Measurements from ENCODE around the gene PARP15. TPM values are rescaled to one million over a fixed set of nuclear protein-coding genes. Genes with fewer than 3 reads are reported as not detected.
A peak's percentile ranks its signal among the peaks of the same experiment; 100 is the strongest.
"Not testable (repeated sequence)": the region's sequence is repeated elsewhere in the genome, so short reads cannot be mapped to it uniquely, and the experiment has no call there.

Gene PARP15
- polyA plus RNA-seq, 1 donor (not counting 4 experiments of a cell fraction or from before 2014, with no cell fraction given), result 0.25 TPM

DNA sequence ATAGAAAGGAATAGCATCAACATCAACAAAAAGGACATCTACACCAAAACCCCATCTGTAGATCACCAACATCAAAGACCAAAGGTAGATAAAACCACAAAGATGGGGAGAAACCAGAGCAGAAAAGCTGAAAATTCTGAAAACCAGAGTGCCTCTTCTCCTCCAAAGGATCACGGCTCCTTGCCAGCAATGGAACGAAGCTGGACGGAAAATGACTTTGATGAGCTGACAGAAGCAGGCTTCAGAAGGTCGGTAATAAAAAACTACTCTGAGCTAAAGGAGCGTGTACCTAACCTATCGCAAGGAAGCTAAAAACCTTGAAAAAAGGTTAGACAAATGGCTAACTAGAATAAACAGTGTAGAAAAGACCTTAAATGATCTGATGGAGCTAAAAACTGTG lies 74.5 kb downstream of the PARP15 start:
- H2AFZ ChIP-seq (ENCODE audit: control insufficient read depth, low read length); H3K9me1 ChIP-seq (ENCODE audit: control insufficient read depth, extremely low read depth, insufficient read depth, low read length); FAIRE-seq; H3K27ac ChIP-seq (ENCODE audit: control insufficient read depth, insufficient read depth, low read length); H3K27me3 ChIP-seq (ENCODE audit: control insufficient read depth, extremely low read depth, insufficient read depth, low read length); H4K20me1 ChIP-seq (ENCODE audit: control insufficient read depth, extremely low read depth, insufficient read depth, low read length); H3K36me3 ChIP-seq (ENCODE audit: control insufficient read depth in 2 of 2, extremely low read depth in 1 of 2, insufficient read depth in 2 of 2, low read length in 2 of 2); H3K4me1 ChIP-seq (ENCODE audit: control insufficient read depth, extremely low read depth, insufficient read depth, low read length); H3K4me2 ChIP-seq (ENCODE audit: control insufficient read depth, extremely low read depth, insufficient read depth, low read depth, low read length); H3K4me3 ChIP-seq (ENCODE audit: control insufficient read depth in 2 of 3, extremely low read depth in 1 of 3, insufficient read depth in 2 of 3, low read depth in 1 of 3, low read length in 3 of 3); dilution Hi-C loops (cut with MboI; ENCODE audit: extremely low pct_ligation_motif_present, low sequenced_read_pairs); H3K79me2 ChIP-seq (ENCODE audit: control insufficient read depth, insufficient read depth, low read length); H3K9me3 ChIP-seq (ENCODE audit: control insufficient read depth, low read depth, low read length); H3K9ac ChIP-seq (ENCODE audit: control insufficient read depth, extremely low read depth, insufficient read depth, low read length); DNase-seq (ENCODE audit: low read depth, low spot score): not testable (repeated sequence)

DNA sequence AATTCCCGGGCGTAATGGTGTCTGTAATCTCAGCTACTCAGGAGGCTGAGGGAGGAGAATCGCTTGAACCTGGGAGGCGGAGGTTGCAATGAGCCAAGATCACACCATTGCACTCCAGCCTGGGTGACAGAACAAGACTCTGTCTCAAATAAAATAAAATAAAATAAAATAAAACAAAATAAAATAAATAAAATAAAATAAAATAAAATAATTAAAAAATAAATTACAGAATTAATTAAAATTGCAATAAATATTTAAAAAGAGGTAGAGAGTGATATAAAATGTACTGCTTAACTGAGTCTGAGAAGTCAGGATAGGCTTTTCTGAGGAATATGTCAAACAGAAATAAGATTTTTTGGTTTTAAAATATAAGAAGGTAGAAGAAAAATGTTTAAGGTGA lies 80.9 kb downstream of the PARP15 start:
- DNase-seq (ENCODE audit: low read depth, low spot score); H3K4me2 ChIP-seq (ENCODE audit: control insufficient read depth, extremely low read depth, insufficient read depth, low read depth, low read length); H3K9me1 ChIP-seq (ENCODE audit: control insufficient read depth, extremely low read depth, insufficient read depth, low read length); H3K27ac ChIP-seq (ENCODE audit: control insufficient read depth, insufficient read depth, low read length); H3K27me3 ChIP-seq (ENCODE audit: control insufficient read depth, extremely low read depth, insufficient read depth, low read length); H3K4me1 ChIP-seq (ENCODE audit: control insufficient read depth, extremely low read depth, insufficient read depth, low read length); H3K36me3 ChIP-seq (ENCODE audit: control insufficient read depth in 2 of 2, extremely low read depth in 1 of 2, insufficient read depth in 2 of 2, low read length in 2 of 2); FAIRE-seq; H2AFZ ChIP-seq (ENCODE audit: control insufficient read depth, low read length); H3K9ac ChIP-seq (ENCODE audit: control insufficient read depth, extremely low read depth, insufficient read depth, low read length); H3K79me2 ChIP-seq (ENCODE audit: control insufficient read depth, insufficient read depth, low read length); H4K20me1 ChIP-seq (ENCODE audit: control insufficient read depth, extremely low read depth, insufficient read depth, low read length); dilution Hi-C loops (cut with MboI; ENCODE audit: extremely low pct_ligation_motif_present, low sequenced_read_pairs); H3K9me3 ChIP-seq (ENCODE audit: control insufficient read depth, low read depth, low read length); H3K4me3 ChIP-seq (ENCODE audit: control insufficient read depth in 2 of 3, extremely low read depth in 1 of 3, insufficient read depth in 2 of 3, low read depth in 1 of 3, low read length in 3 of 3): not testable (repeated sequence)

DNA sequence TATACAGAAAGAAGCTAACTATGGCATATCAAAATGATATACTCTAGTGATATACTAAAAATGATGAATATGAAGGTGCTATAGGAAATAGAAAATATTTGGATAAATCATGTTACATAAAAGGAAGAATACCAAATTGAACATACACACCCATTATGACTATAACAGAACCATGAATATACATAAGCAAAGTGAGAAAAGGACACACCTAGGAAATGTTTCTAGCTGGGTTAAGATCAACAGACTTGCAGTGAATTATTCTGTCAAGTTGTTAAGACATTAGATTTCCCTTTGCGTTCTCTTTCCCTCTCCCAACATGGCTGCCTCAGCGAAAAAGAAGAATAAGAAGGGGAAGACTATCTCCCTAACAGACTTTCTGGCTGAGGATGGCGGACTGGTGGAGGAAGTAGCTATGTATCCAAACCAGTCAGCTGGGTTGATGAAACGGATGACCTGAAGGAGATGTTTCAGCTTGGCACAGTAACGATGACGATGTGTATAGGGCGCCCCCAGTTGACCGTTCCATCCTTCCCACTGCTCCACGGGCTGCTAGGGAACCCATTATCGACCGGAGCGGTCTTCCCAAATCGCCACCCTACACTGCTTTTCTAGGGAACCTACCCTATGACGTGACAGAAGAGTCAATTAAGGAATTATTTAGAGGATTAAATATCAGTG lies 83.0 kb downstream of the PARP15 start:
- dilution Hi-C loops (cut with MboI; ENCODE audit: extremely low pct_ligation_motif_present, low sequenced_read_pairs), result no loop called here
- TF ChIP-seq, protein P1, sequence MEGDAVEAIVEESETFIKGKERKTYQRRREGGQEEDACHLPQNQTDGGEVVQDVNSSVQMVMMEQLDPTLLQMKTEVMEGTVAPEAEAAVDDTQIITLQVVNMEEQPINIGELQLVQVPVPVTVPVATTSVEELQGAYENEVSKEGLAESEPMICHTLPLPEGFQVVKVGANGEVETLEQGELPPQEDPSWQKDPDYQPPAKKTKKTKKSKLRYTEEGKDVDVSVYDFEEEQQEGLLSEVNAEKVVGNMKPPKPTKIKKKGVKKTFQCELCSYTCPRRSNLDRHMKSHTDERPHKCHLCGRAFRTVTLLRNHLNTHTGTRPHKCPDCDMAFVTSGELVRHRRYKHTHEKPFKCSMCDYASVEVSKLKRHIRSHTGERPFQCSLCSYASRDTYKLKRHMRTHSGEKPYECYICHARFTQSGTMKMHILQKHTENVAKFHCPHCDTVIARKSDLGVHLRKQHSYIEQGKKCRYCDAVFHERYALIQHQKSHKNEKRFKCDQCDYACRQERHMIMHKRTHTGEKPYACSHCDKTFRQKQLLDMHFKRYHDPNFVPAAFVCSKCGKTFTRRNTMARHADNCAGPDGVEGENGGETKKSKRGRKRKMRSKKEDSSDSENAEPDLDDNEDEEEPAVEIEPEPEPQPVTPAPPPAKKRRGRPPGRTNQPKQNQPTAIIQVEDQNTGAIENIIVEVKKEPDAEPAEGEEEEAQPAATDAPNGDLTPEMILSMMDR (optimal IDR thresholded peaks at IDR 0.05 in 1 of 3, IDR thresholded peaks at IDR 0.05 in 1 of 3, conservative IDR thresholded peaks at IDR 0.05 in 1 of 3; ENCODE audit: extremely low read depth in 1 of 3, insufficient read depth in 2 of 3, low read length in 3 of 3), result peak in 1 of 3 experiments; percentile 49
- no peak for TF ChIP-seq EZH2 (IDR thresholded peaks at IDR 0.05; ENCODE audit: low read length)
- H3K9me3 ChIP-seq (ENCODE audit: control insufficient read depth, low read depth, low read length), result peaks cover 2% of the 10 kb centered on the region
- no peak overlapping the region for H3K4me2 ChIP-seq (ENCODE audit: control insufficient read depth, extremely low read depth, insufficient read depth, low read depth, low read length)
- H3K4me3 ChIP-seq (ENCODE audit: control insufficient read depth in 2 of 3, extremely low read depth in 1 of 3, insufficient read depth in 2 of 3, low read depth in 1 of 3, low read length in 3 of 3), result no peak overlapping the region
- H3K27me3 ChIP-seq (ENCODE audit: control insufficient read depth, extremely low read depth, insufficient read depth, low read length), result peaks cover 4% of the 10 kb centered on the region
- H3K4me1 ChIP-seq (ENCODE audit: control insufficient read depth, extremely low read depth, insufficient read depth, low read length), result no peaks in the 10 kb centered on the region
- H3K79me2 ChIP-seq (ENCODE audit: control insufficient read depth, insufficient read depth, low read length), result no peaks in the 10 kb centered on the region
- H2AFZ ChIP-seq (ENCODE audit: control insufficient read depth, low read length), result no peak overlapping the region
- DNase-seq (ENCODE audit: low read depth, low spot score) (no peak), FAIRE-seq (no peak)
- no peaks in the 10 kb centered on the region for H3K36me3 ChIP-seq (ENCODE audit: control insufficient read depth in 2 of 2, extremely low read depth in 1 of 2, insufficient read depth in 2 of 2, low read length in 2 of 2)
- H3K9me1 ChIP-seq (ENCODE audit: control insufficient read depth, extremely low read depth, insufficient read depth, low read length), result no peaks in the 10 kb centered on the region
- H4K20me1 ChIP-seq (ENCODE audit: control insufficient read depth, extremely low read depth, insufficient read depth, low read length), result no peaks in the 10 kb centered on the region
- H3K9ac ChIP-seq (ENCODE audit: control insufficient read depth, extremely low read depth, insufficient read depth, low read length), result no peak overlapping the region
- no peak overlapping the region for H3K27ac ChIP-seq (ENCODE audit: control insufficient read depth, insufficient read depth, low read length)

Measured in keratinocyte (primary cell).